GM12891 (cell line): ENCODE measurements around the gene FNBP1.

Source experiments
- PAX5 ChIP-seq: IDR thresholded peaks from 2 replicates; pipeline ENCODE4 v1.6.1; 2011; ENCODE audit warnings: low read length, moderate library complexity, mild to moderate bottlenecking; ENCODE audit not compliant: insufficient read depth, severe bottlenecking
- POLR2A ChIP-seq: IDR thresholded peaks from 2 replicates; pipeline ENCODE4 v1.6.1; 2011; ENCODE audit warnings: low read depth, low read length, control low read depth
- POLR2AphosphoS5 ChIP-seq: IDR thresholded peaks from 2 replicates; pipeline ENCODE4 v1.6.1; 2011; ENCODE audit warnings: low read depth, low read length, control low read depth
- POU2F2 ChIP-seq: IDR thresholded peaks from 2 replicates; pipeline ENCODE4 v1.6.1; 2011; ENCODE audit warnings: low read depth, mild to moderate bottlenecking, control low read depth, low read length, moderate library complexity
- SPI1 ChIP-seq: IDR thresholded peaks from 2 replicates; pipeline ENCODE4 v1.6.1; 2011; ENCODE audit warnings: low read depth, low read length, control low read depth
- TAF1 ChIP-seq: IDR thresholded peaks from 2 replicates; pipeline ENCODE4 v1.6.1; 2011; ENCODE audit warnings: low read depth, low read length, control low read depth

- TF ChIP-seq POLR2A (no peak), SPI1 (no peak), POLR2AphosphoS5 (no peak), PAX5 (no peak), POU2F2 (no peak), TAF1 (no peak)
Observed at GRCh38 chr9:129861447-129861827, 181.6 kb downstream of the FNBP1 start.
